HepG2 (cell line): ENCODE results near the gene AJUBA. TPM values are rescaled to one million over a fixed set of nuclear protein-coding genes. Genes with fewer than 3 reads are reported as not detected.

Experiments
- ATAC-seq: fragments of 200-7000 bp; cut with Tn5 transposase; 3 replicates; pipeline ENCODE4 v1.9.1; 2020; ENCODE audit warnings: mild to moderate bottlenecking, moderate library complexity
- BruUV-seq: library from RNA; stranded (reverse); fragments of 400-500 nt; replicated peaks from 2 replicates; lab custom pipeline; 2021; lab: Mats Ljungman, UMichigan
- CTCF ChIA-PET: fragments of 300-600 bp; formaldehyde crosslinking; extraction: SDS; loops from one replicate; lab custom pipeline; 2021; ENCODE audit warnings: low total read pairs, inconsistent platforms, low intra/inter-chr PET ratio; lab: Yijun Ruan, JAX
- POLR2A ChIA-PET: fragments of 350-600 bp; sonication (Branson Sonifier 250); formaldehyde crosslinking; loops from one replicate; lab custom pipeline; 2020; ENCODE audit warnings: antibody characterized with exemption, inconsistent platforms; lab: Yijun Ruan, JAX
- DNase-seq: peaks from one replicate; pipeline ENCODE4 v3.0.0-alpha.2; 2015; ENCODE audit warnings: low spot score
- FAIRE-seq: peaks from 3 replicates; lab custom pipeline; 2011; peaks lifted over from hg19 to GRCh38; lab: Jason Lieb, UNC
- H2AFZ ChIP-seq: one replicate; pipeline ENCODE4 v1.6.1; 2011; ENCODE audit warnings: low read length, inconsistent platforms
- H3K27ac ChIP-seq: fragments of 300-600 bp; 3 replicates; pipeline ENCODE4 v1.8.0; 2011; ENCODE audit warnings: mixed run types, mild to moderate bottlenecking, mixed read lengths, low read length, inconsistent platforms; ENCODE audit not compliant: insufficient read depth; ENCODE audit errors: extremely low read length
- H3K27me3 ChIP-seq, 2 experiments: fragments of 200-600 bp in 1 of 2; 2 replicates in 1 of 2; 3 replicates in 1 of 2; pipeline versions ENCODE4 v1.6.0 to v1.8.0; 2011; ENCODE audit warnings: low read length in 2 of 2, mild to moderate bottlenecking in 2 of 2, moderate library complexity in 2 of 2, inconsistent platforms in 1 of 2; ENCODE audit not compliant: insufficient read depth in 2 of 2, control insufficient read depth in 1 of 2
- H3K36me3 ChIP-seq, 2 experiments: fragments of 200-600 bp in 1 of 2; replicated peaks in 1 of 2; 2 replicates in 1 of 2; 3 replicates in 1 of 2; pipeline versions ENCODE4 v1.5.1 to v1.8.0; 2011; ENCODE audit warnings: low read length in 2 of 2, inconsistent platforms in 1 of 2; ENCODE audit not compliant: insufficient read depth in 2 of 2, control insufficient read depth in 1 of 2
- H3K4me1 ChIP-seq: 2 replicates; pipeline ENCODE4 v1.5.1; 2012; ENCODE audit warnings: low read length, inconsistent platforms; ENCODE audit not compliant: insufficient read depth
- H3K4me2 ChIP-seq: 2 replicates; pipeline ENCODE4 v1.6.0; 2011; ENCODE audit warnings: low read depth, low read length, inconsistent platforms
- H3K4me3 ChIP-seq, 3 experiments: fragments of 200-600 bp in 1 of 3; sonication (generic), shearing (Covaris generic) in 1 of 3; replicated peaks in 1 of 3; 2 replicates each; pipeline ENCODE4 v1.5.1; 2011 to 2016; ENCODE audit warnings: low read length in 3 of 3, inconsistent platforms in 2 of 3, low read depth in 2 of 3, mild to moderate bottlenecking in 2 of 3, control low read depth in 1 of 3, mixed read lengths in 1 of 3; ENCODE audit not compliant: insufficient read depth in 1 of 3
- H3K79me2 ChIP-seq: one replicate; pipeline ENCODE4 v1.6.1; 2011; ENCODE audit warnings: low read length, inconsistent platforms; ENCODE audit not compliant: insufficient read depth
- H3K9ac ChIP-seq: 2 replicates; pipeline ENCODE4 v1.6.0; 2011; ENCODE audit warnings: mild to moderate bottlenecking, low read depth, low read length, inconsistent platforms; ENCODE audit not compliant: insufficient read depth
- H3K9me3 ChIP-seq: 2 replicates; pipeline ENCODE4 v1.5.1; 2012; ENCODE audit warnings: mild to moderate bottlenecking, low read length
- H4K20me1 ChIP-seq: 2 replicates; pipeline ENCODE4 v1.6.0; 2011; ENCODE audit warnings: inconsistent platforms, mild to moderate bottlenecking, low read length, moderate library complexity; ENCODE audit not compliant: insufficient read depth
- GFI1 ChIP-seq: sonication (generic); formaldehyde crosslinking; IDR thresholded peaks from 2 replicates; pipeline ENCODE4 v1.5.0; 2020; ENCODE audit warnings: missing genetic modification reagents, mild to moderate bottlenecking, borderline replicate concordance
- HDAC1 ChIP-seq: sonication (generic); formaldehyde crosslinking; IDR thresholded peaks from 2 replicates; pipeline ENCODE4 v1.5.1; 2020; ENCODE audit warnings: mild to moderate bottlenecking, missing genetic modification reagents
- KDM2A ChIP-seq: sonication (generic); formaldehyde crosslinking; IDR thresholded peaks from 2 replicates; pipeline ENCODE4 v1.4.0; 2020; ENCODE audit warnings: low read depth, missing genetic modification reagents, borderline replicate concordance
- KDM5B ChIP-seq: sonication (generic); formaldehyde crosslinking; IDR thresholded peaks from 2 replicates; pipeline ENCODE4 v1.4.0; 2020; ENCODE audit warnings: missing genetic modification reagents, mild to moderate bottlenecking, borderline replicate concordance
- NR2C2 ChIP-seq: sonication (generic); formaldehyde crosslinking; IDR thresholded peaks from 2 replicates; pipeline ENCODE4 v1.4.0; 2020; ENCODE audit warnings: missing genetic modification reagents, mild to moderate bottlenecking, moderate library complexity, borderline replicate concordance
- POLR2A ChIP-seq, 2 experiments: IDR thresholded peaks; 2 replicates each; pipeline ENCODE4 v1.6.1; 2011; ENCODE audit warnings: low read depth in 2 of 2, low read length in 2 of 2, mild to moderate bottlenecking in 1 of 2, moderate library complexity in 1 of 2; ENCODE audit not compliant: insufficient read depth in 1 of 2
- POLR2AphosphoS2 ChIP-seq: IDR thresholded peaks from 2 replicates; pipeline ENCODE4 v1.6.1; 2011; ENCODE audit warnings: low read depth, low read length, improper control_type of control experiment
- POLR2G ChIP-seq: fragments of 200-400 bp; formaldehyde crosslinking; IDR thresholded peaks from 2 replicates; pipeline ENCODE4 v1.6.1; 2018; ENCODE audit warnings: mild to moderate bottlenecking, low read depth, low read length, moderate library complexity
- REXO4 ChIP-seq: sonication (generic); formaldehyde crosslinking; IDR thresholded peaks from 2 replicates; pipeline ENCODE4 v1.8.0; 2022; ENCODE audit warnings: missing genetic modification reagents, mild to moderate bottlenecking, borderline replicate concordance
- TOPORS ChIP-seq: sonication (generic); formaldehyde crosslinking; IDR thresholded peaks from 2 replicates; pipeline ENCODE4 v1.8.0; 2023; ENCODE audit warnings: mild to moderate bottlenecking, missing genetic modification reagents
- ZFX ChIP-seq: sonication (generic); formaldehyde crosslinking; IDR thresholded peaks from 2 replicates; pipeline ENCODE4 v1.4.0; 2020; ENCODE audit warnings: mild to moderate bottlenecking, low read depth, missing genetic modification reagents, moderate library complexity
- ZNF281 ChIP-seq: sonication (generic); formaldehyde crosslinking; IDR thresholded peaks from 2 replicates; pipeline ENCODE4 v1.4.0; 2020; ENCODE audit warnings: missing genetic modification reagents, borderline replicate concordance
- ZNF746 ChIP-seq: sonication (generic); formaldehyde crosslinking; IDR thresholded peaks from 2 replicates; pipeline ENCODE4 v1.8.0; 2022; ENCODE audit warnings: mild to moderate bottlenecking, missing genetic modification reagents
- ZNF768 ChIP-seq: sonication (generic); formaldehyde crosslinking; IDR thresholded peaks from 2 replicates; pipeline ENCODE4 v1.4.0; 2020; ENCODE audit warnings: missing genetic modification reagents
- ZNF782 ChIP-seq: sonication (generic); formaldehyde crosslinking; IDR thresholded peaks from 2 replicates; pipeline ENCODE4 v1.4.0; 2020; ENCODE audit warnings: missing genetic modification reagents, mild to moderate bottlenecking, borderline replicate concordance
- ZNF878 ChIP-seq: sonication (generic); formaldehyde crosslinking; IDR thresholded peaks from 2 replicates; pipeline ENCODE4 v1.8.1; 2023; ENCODE audit warnings: mild to moderate bottlenecking, missing genetic modification reagents, moderate library complexity
- ZSCAN12 ChIP-seq: sonication (generic); formaldehyde crosslinking; IDR thresholded peaks from 2 replicates; pipeline ENCODE4 v1.9.0; 2021; ENCODE audit warnings: mild to moderate bottlenecking, missing genetic modification reagents
- WGBS: methylation state at CpG from one replicate; pipeline ENCODE4 v1.1.6; 2017; ENCODE audit warnings: low lambda C conversion rate; 5-methylcytosine and 5-hydroxymethylcytosine counted together
- in situ Hi-C: cut with HindIII; loops from 2 replicates; pipeline ENCODE4 v1.10.0; 2017; ENCODE audit warnings: low pct_unique_long_range_greater_than_20kb; ENCODE audit not compliant: extremely low pct_ligation_motif_present
- intact Hi-C: fragments of 100-400 bp; cut with micrococcal nuclease; formaldehyde crosslinking; loops from one replicate; pipeline ENCODE4 v1.10.0; 2022; ENCODE audit not compliant: unreplicated experiment
- polyA plus RNA-seq, 8 experiments: library from polyadenylated mRNA; depleted of rRNA in 3 of 8; stranded (reverse) in 7 of 8; unstranded in 1 of 8; fragments of >200 nt; fragmentation: Illumina TruSeq in 4 of 8; extraction: Trizol in 4 of 8; gene quantifications; 2 replicates each; pipeline versions ENCODE4 v1.2.1 to v1.2.3, GENCODE V29; 2011 to 2016; ENCODE audit warnings: low read depth in 4 of 8, missing spikeins in 1 of 8, mixed read lengths in 1 of 8; ENCODE audit not compliant: insufficient read depth in 1 of 8
- total RNA-seq, 5 experiments: library from RNA; depleted of rRNA; stranded (reverse); fragments of >200 nt; fragmentation: Illumina TruSeq; extraction: Trizol; gene quantifications; 2 replicates each; pipeline ENCODE4 v1.2.3, GENCODE V29; 2016; ENCODE audit warnings: low read depth in 1 of 5
- TF ChIP-seq, protein P1 (sequence below): sonication (generic); formaldehyde crosslinking; IDR thresholded peaks from 2 replicates; pipeline ENCODE4 v1.5.1; 2020; ENCODE audit warnings: missing genetic modification reagents, mild to moderate bottlenecking, borderline replicate concordance

The AJUBA gene
- total and polyA plus RNA-seq, 2 of the 13 experiments (the other 11 are each of a cell fraction or from before 2014, with no cell fraction given): 157 to 241 TPM

DNA sequence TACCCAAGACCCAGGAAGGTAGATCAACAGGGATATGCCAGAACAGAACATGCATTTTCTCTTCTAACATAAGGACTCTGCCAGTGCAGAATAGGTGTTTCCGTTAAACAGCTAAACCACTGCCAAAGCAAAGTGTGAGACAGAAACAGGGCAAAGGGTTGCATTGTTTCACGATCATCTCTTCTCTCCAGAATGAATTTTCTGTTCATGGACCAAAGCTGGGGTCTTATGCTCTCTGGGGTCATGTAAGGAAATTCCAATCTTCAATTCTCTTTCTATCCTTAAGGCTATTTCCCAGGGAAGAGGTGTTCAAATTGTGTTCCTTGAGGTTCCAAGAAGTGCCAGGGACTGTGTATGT, 41.4 kb upstream of the AJUBA start:
- intact Hi-C loops (no loop called here), in situ Hi-C loops (no loop called here)
- ChIA-PET POLR2A (interaction anchor here (0.7 to 15.1 kb wide), 9 partner anchors 10 to 48 kb away, joined by 3 to 203 read pairs (median 4); partner anchors contain the start of genes AJUBA and PSMB5), CTCF (no interaction called here)
- Histone ChIP-seq H3K4me1 (peaks cover 21% of the 10 kb centered on the region), H4K20me1 (0 out of 2 replicates have a peak, but pooled peaks cover 6% of the 10 kb centered on the region), H3K27ac (no peak overlapping the region), H3K9ac (no peak overlapping the region), H2AFZ (no peak overlapping the region), H3K36me3 (peaks cover 16 to 30% of the 10 kb centered on the region in 2 experiments), H3K79me2 (peaks cover 7% of the 10 kb centered on the region), H3K27me3 (no peaks in the 10 kb centered on the region), H3K9me3 (no peaks in the 10 kb centered on the region), H3K4me3 (no peak overlapping the region), H3K4me2 (no peak overlapping the region)
- FAIRE-seq (no peak), ATAC-seq (no peak), DNase-seq (no peak)
- 99% methylated on average over 2 of the region's 2 CpGs for WGBS
- BruUV-seq: no TSS peak
- TF ChIP-seq ZNF746 (CRISPR knock-in tag) (no peak), REXO4 (CRISPR knock-in tag) (no peak), TOPORS (CRISPR knock-in tag) (no peak), ZFX (no peak), ZNF768 (CRISPR knock-in tag) (no peak), HDAC1 (CRISPR knock-in tag) (no peak), ZNF782 (CRISPR knock-in tag) (no peak), ZNF878 (CRISPR knock-in tag) (no peak), POLR2A (IDR thresholded peaks at IDR 0.05; ENCODE audit: insufficient read depth in 1 of 2, low read depth in 2 of 2, low read length in 2 of 2) (peak in 1 of 2 experiments; percentile 47; a peak in 3 of 4 replicates), POLR2G (peak; percentile 50), ZNF281 (CRISPR knock-in tag) (no peak), KDM5B (CRISPR knock-in tag) (no peak), KDM2A (CRISPR knock-in tag) (no peak), GFI1 (CRISPR knock-in tag) (peak; percentile 35; the same call in 1 of the 2 replicates), ZSCAN12 (CRISPR knock-in tag) (no peak), POLR2AphosphoS2 (0 out of 2 replicates have a peak, but pooled peaks have one; percentile 1), NR2C2 (CRISPR knock-in tag) (no peak)
- TF ChIP-seq, protein P1, sequence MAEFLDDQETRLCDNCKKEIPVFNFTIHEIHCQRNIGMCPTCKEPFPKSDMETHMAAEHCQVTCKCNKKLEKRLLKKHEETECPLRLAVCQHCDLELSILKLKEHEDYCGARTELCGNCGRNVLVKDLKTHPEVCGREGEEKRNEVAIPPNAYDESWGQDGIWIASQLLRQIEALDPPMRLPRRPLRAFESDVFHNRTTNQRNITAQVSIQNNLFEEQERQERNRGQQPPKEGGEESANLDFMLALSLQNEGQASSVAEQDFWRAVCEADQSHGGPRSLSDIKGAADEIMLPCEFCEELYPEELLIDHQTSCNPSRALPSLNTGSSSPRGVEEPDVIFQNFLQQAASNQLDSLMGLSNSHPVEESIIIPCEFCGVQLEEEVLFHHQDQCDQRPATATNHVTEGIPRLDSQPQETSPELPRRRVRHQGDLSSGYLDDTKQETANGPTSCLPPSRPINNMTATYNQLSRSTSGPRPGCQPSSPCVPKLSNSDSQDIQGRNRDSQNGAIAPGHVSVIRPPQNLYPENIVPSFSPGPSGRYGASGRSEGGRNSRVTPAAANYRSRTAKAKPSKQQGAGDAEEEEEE (CRISPR knock-in tag): no peak
